Loucy (cell line): Measurements from ENCODE around the gene DLL4.
"Not testable (repeated sequence)": the region's sequence is repeated elsewhere in the genome, so short reads cannot be mapped to it uniquely, and the experiment has no call there.

ENCODE experiments used
- H2AFZ ChIP-seq: fragments of 200-600 bp; sonication (generic); 2 replicates; pipeline ENCODE4 v1.6.0; 2016; ENCODE audit warnings: antibody characterized with exemption, mild to moderate bottlenecking, low read length, moderate library complexity
- H3F3A ChIP-seq: fragments of 200-600 bp; 2 replicates; pipeline ENCODE4 v1.6.0; 2016; ENCODE audit warnings: antibody characterized with exemption, low read depth, mild to moderate bottlenecking
- H3K27me3 ChIP-seq: fragments of 200-600 bp; sonication (generic); 2 replicates; pipeline ENCODE4 v1.6.1; 2014; ENCODE audit warnings: low read length, mild to moderate bottlenecking; ENCODE audit not compliant: insufficient read depth, poor library complexity, severe bottlenecking
- H3K36me3 ChIP-seq: fragments of 200-600 bp; sonication (generic); 2 replicates; pipeline ENCODE4 v1.6.1; 2016; ENCODE audit warnings: low read length; ENCODE audit not compliant: insufficient read depth
- H3K4me1 ChIP-seq: fragments of 200-600 bp; sonication (generic); 2 replicates; pipeline ENCODE4 v1.5.1; 2014; ENCODE audit warnings: low read length, mild to moderate bottlenecking; ENCODE audit not compliant: insufficient read depth, poor library complexity, severe bottlenecking
- H3K4me2 ChIP-seq: fragments of 200-600 bp; sonication (generic); 2 replicates; pipeline ENCODE4 v1.6.0; 2014; ENCODE audit warnings: antibody characterized with exemption, low read length, low read depth, mild to moderate bottlenecking; ENCODE audit not compliant: poor library complexity, severe bottlenecking
- H3K4me3 ChIP-seq: fragments of 200-600 bp; sonication (generic); 2 replicates; pipeline ENCODE4 v1.5.1; 2014; ENCODE audit warnings: low read length, mild to moderate bottlenecking, mixed read lengths; ENCODE audit not compliant: poor library complexity, severe bottlenecking
- H3K79me2 ChIP-seq: fragments of 200-600 bp; sonication (generic); 2 replicates; pipeline ENCODE4 v1.6.1; 2014; ENCODE audit warnings: low read length; ENCODE audit not compliant: insufficient read depth
- H3K9ac ChIP-seq: fragments of 200-600 bp; sonication (generic); 2 replicates; pipeline ENCODE4 v1.6.0; 2014; ENCODE audit warnings: mild to moderate bottlenecking, low read depth, low read length, moderate library complexity; ENCODE audit not compliant: poor library complexity, severe bottlenecking
- H3K9me2 ChIP-seq: fragments of 200-600 bp; sonication (generic); replicated peaks from 2 replicates; pipeline ENCODE4 v1.6.1; 2016; ENCODE audit warnings: low read depth, low read length, mixed read lengths
- H3K9me3 ChIP-seq: fragments of 200-600 bp; sonication (generic); 2 replicates; pipeline ENCODE4 v1.6.1; 2014; ENCODE audit warnings: mild to moderate bottlenecking, antibody characterized with exemption, low read length, low read depth; ENCODE audit not compliant: insufficient read depth
- H4K20me1 ChIP-seq: fragments of 200-600 bp; sonication (generic); 2 replicates; pipeline ENCODE4 v1.6.0; 2014; ENCODE audit warnings: antibody characterized with exemption, low read length, mild to moderate bottlenecking; ENCODE audit not compliant: insufficient read depth, poor library complexity, severe bottlenecking
- EZH2phosphoT487 ChIP-seq: fragments of 200-600 bp; IDR thresholded peaks from 2 replicates; pipeline ENCODE4 v1.6.1; 2018; ENCODE audit warnings: antibody characterized with exemption, mild to moderate bottlenecking, moderate library complexity, borderline replicate concordance
- TF ChIP-seq, protein P1 (sequence below): fragments of 200-600 bp; sonication (generic); conservative IDR thresholded peaks from 2 replicates; pipeline ENCODE4 v1.5.1; 2014; ENCODE audit warnings: mild to moderate bottlenecking, antibody characterized with exemption, low read length

DLL4 gene

DNA sequence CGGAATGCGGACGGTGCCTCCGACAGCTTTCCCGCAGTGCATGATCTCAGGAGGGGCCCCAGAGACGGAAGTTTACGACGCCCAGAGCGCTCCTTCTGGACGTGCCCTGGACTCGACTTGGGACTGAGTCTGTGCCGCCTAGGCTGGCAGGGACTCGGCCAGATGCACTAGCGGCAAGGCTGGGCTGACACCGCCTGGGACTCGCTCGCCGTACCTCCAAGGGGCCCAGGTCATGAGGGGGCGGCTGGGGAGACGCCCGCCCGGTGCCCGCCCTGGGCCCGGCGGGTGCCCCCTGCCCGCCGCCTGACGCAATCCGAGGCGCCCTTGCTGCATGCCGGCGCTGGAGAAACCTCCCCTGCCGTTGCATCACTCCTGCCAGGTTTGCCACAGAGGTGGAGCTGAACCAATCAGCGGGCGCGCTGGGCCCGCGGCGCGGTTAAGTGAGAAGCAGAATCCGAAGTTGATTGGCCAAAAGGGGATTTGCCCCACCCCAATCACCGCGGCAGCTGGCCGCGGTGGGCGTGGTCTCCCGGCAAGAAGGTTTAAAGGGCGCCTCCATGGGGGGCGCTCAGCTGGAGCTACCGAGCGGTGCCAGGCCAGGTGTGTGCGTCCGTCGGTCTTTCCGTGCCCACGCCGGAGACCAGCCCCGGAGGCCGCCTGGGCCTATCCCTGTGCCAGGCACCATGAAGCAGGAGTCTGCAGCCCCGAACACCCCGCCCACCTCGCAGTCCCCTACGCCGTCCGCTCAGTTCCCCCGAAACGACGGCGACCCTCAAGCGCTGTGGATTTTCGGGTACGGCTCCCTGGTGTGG is 24.0 kb downstream of the DLL4 start, which contains the start of gene CHAC1:
Gene CHAC1, plus strand, starts transcription at position 571 of the 812 bp plus-strand sequence. Its CDS starts 113 bp downstream, at position 684.
- H3K9ac ChIP-seq: no peak within 1 kb of the TSS
- no peaks in the 10 kb centered on the region for H4K20me1 ChIP-seq
- no peaks in the 10 kb centered on the region for H3K27me3 ChIP-seq
- H3K79me2 ChIP-seq: no peaks in the 10 kb centered on the region
- H3K36me3 ChIP-seq: no peaks in the 10 kb centered on the region
- H3K9me2 ChIP-seq: no peaks in the 10 kb centered on the region
- no peak within 1 kb of the TSS for H3K4me2 ChIP-seq
- TF ChIP-seq EZH2phosphoT487: no peak
- TF ChIP-seq, protein P1, sequence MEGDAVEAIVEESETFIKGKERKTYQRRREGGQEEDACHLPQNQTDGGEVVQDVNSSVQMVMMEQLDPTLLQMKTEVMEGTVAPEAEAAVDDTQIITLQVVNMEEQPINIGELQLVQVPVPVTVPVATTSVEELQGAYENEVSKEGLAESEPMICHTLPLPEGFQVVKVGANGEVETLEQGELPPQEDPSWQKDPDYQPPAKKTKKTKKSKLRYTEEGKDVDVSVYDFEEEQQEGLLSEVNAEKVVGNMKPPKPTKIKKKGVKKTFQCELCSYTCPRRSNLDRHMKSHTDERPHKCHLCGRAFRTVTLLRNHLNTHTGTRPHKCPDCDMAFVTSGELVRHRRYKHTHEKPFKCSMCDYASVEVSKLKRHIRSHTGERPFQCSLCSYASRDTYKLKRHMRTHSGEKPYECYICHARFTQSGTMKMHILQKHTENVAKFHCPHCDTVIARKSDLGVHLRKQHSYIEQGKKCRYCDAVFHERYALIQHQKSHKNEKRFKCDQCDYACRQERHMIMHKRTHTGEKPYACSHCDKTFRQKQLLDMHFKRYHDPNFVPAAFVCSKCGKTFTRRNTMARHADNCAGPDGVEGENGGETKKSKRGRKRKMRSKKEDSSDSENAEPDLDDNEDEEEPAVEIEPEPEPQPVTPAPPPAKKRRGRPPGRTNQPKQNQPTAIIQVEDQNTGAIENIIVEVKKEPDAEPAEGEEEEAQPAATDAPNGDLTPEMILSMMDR: no peak
- H3F3A ChIP-seq: no peaks in the 10 kb centered on the region
- no peaks in the 10 kb centered on the region for H3K4me1 ChIP-seq
- no peak within 1 kb of the TSS; the same call in 1 of the 2 replicates for H2AFZ ChIP-seq
- no peak within 1 kb of the TSS for H3K4me3 ChIP-seq
- no peaks in the 10 kb centered on the region for H3K9me3 ChIP-seq

DNA sequence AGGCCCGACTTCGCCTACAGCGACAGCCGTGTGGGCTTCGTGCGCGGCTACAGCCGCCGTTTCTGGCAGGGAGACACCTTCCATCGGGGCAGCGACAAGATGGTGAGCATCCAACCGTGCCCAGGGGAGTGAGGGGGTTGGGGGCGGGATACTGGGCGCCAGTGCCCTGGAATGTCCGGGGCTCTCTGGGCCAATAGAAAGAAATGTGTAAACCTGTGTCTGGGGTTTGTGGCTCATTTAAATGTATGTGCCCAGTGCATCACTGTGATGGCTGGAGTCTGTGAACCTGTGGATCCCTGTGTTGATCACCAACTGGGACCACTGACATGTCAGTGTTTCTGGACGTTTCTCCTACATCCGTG is 24.6 kb downstream of the DLL4 start:
- Histone ChIP-seq H3K4me1 (no peaks in the 10 kb centered on the region), H3K27me3 (no peaks in the 10 kb centered on the region), H4K20me1 (no peaks in the 10 kb centered on the region), H2AFZ (no peak overlapping the region), H3K4me3 (no peak overlapping the region), H3K9me2 (no peaks in the 10 kb centered on the region), H3K79me2 (no peaks in the 10 kb centered on the region), H3K36me3 (no peaks in the 10 kb centered on the region), H3F3A (no peaks in the 10 kb centered on the region), H3K9me3 (no peaks in the 10 kb centered on the region), H3K9ac (no peak overlapping the region), H3K4me2 (no peak overlapping the region)
- TF ChIP-seq EZH2phosphoT487: no peak
- TF ChIP-seq, protein P1: no peak

DNA sequence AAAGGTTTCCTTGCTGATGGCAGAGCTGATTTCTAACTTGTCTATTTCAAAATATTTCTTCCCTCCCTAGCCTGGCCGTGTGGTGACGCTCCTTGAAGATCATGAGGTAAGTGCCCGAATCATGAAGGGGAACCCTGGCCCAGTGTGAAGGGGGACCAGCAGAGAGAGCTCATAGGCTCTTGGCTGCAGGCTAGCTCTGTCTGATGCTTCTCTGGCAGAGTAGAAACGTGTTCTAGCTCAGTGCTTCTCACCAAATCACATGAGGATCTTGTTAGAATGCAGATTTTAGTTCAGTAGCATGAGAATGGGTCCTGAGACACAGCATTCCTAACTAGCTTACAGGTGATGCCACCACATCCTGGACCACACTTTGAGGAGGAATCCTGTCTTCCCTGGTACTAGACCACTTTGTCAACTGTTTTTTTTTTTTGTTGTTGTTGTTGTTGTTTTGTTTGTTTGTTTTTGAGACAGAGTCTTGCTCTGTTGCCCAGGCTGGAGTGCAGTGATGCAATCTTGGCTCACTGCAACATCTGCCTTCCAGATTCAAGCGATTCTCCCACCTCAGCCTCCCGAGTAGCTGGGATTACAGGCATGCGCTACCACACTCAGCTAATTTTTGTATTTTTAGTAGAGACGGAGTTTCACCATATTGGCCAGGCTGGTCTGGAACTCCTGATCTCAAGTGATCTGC is 25.2 kb downstream of the DLL4 start:
- H4K20me1 ChIP-seq, H3K36me3 ChIP-seq, H3K4me1 ChIP-seq, H3K9ac ChIP-seq, H3K4me2 ChIP-seq, H3K4me3 ChIP-seq, H2AFZ ChIP-seq, H3F3A ChIP-seq, H3K79me2 ChIP-seq, H3K27me3 ChIP-seq, H3K9me2 ChIP-seq, H3K9me3 ChIP-seq: not testable (repeated sequence)
